Natural killer cell (primary cell): Measurements from ENCODE around the gene HCK. TPM values are rescaled to one million over a fixed set of nuclear protein-coding genes. Genes with fewer than 3 reads are reported as not detected.
A peak's percentile ranks its signal among the peaks of the same experiment; 100 is the strongest.

Source experiments
- ATAC-seq, 3 donors: fragments of 150-1000 bp in 2 of 3; fragments of 200-7000 bp in 1 of 3; cut with Tn5 transposase; 1 replicate in 1 of 3; 2 replicates in 2 of 3; pipeline ENCODE4 v1.10.0; 2021; ENCODE audit warnings: mild to moderate bottlenecking in 2 of 3, moderate library complexity in 2 of 3
- DNase-seq, 2 donors: peaks; one replicate each; pipeline versions ENCODE4 v3.0.0 to v3.0.0-alpha.2; 2013 to 2021; ENCODE audit warnings: mixed read lengths in 1 of 2
- H3K27ac ChIP-seq: one replicate; pipeline ENCODE4 v1.5.1; 2013; ENCODE audit warnings: mild to moderate bottlenecking, low read length
- H3K27me3 ChIP-seq: one replicate; pipeline ENCODE4 v1.6.1; 2013; ENCODE audit warnings: low read length; ENCODE audit not compliant: control insufficient read depth, insufficient read depth
- H3K36me3 ChIP-seq: one replicate; pipeline ENCODE4 v1.6.1; 2013; ENCODE audit warnings: low read length; ENCODE audit not compliant: control insufficient read depth, insufficient read depth
- H3K4me1 ChIP-seq: one replicate; pipeline ENCODE4 v1.6.1; 2013; ENCODE audit warnings: low read length; ENCODE audit not compliant: control insufficient read depth, insufficient read depth
- H3K4me3 ChIP-seq: one replicate; pipeline ENCODE4 v1.5.1; 2013; ENCODE audit warnings: low read length
- H3K9me3 ChIP-seq: one replicate; pipeline ENCODE4 v1.6.1; 2013; ENCODE audit warnings: low read length; ENCODE audit not compliant: control insufficient read depth, insufficient read depth
- H3K27ac Mint-ChIP-seq, 2 donors: one replicate each; pipeline ENCODE4 v1.8.0; 2022; ENCODE audit warnings: mild to moderate bottlenecking in 2 of 2, mixed read lengths in 2 of 2, moderate library complexity in 1 of 2
- H3K27me3 Mint-ChIP-seq, 2 donors: one replicate each; pipeline ENCODE4 v1.8.0; 2022; ENCODE audit warnings: low read depth in 2 of 2, mixed read lengths in 2 of 2
- H3K36me3 Mint-ChIP-seq: one replicate; pipeline ENCODE4 v1.8.0; 2022; ENCODE audit warnings: mixed read lengths
- H3K4me1 Mint-ChIP-seq, 2 donors: one replicate each; pipeline ENCODE4 v1.8.0; 2022; ENCODE audit warnings: mixed read lengths in 2 of 2
- H3K4me3 Mint-ChIP-seq: one replicate; pipeline ENCODE4 v1.8.0; 2022; ENCODE audit warnings: mild to moderate bottlenecking, moderate library complexity, mixed read lengths
- H3K9me3 Mint-ChIP-seq, 2 donors: one replicate each; pipeline ENCODE4 v1.8.0; 2022; ENCODE audit warnings: mixed read lengths in 2 of 2
- CTCF ChIP-seq: fragments of 200-600 bp; IDR thresholded peaks from one replicate; pipeline ENCODE4 v1.8.0; 2022; ENCODE audit warnings: antibody characterized with exemption
- WGBS: methylation state at CpG from one replicate; pipeline ENCODE4 v1.1.7; 2013; ENCODE audit warnings: missing lambda C conversion rate; ENCODE audit not compliant: insufficient coverage; 5-methylcytosine and 5-hydroxymethylcytosine counted together
- intact Hi-C: fragments of 100-400 bp; cut with micrococcal nuclease; formaldehyde crosslinking; loops from one replicate; pipeline ENCODE4 v1.14.2; 2022
- total RNA-seq, 4 donors: library from RNA; stranded (reverse); fragments of 120-200 nt in 1 of 4; gene quantifications; one replicate each; pipeline versions ENCODE4 v1.2.3 to v1.2.4, GENCODE V29; 2013 to 2022

HCK gene
- total RNA-seq, 3 donors from 2014 or later (not counting 1 experiment from before 2014, with no cell fraction given), result 6.3 to 31.6 (median 12.4) TPM

GRCh38 chr20:32142991-32143390 is 90.9 kb downstream of the HCK start:
- Histone ChIP-seq H3K36me3 (peaks cover 80% of the 10 kb centered on the region), H3K27ac (no peak overlapping the region), H3K9me3 (no peaks in the 10 kb centered on the region), H3K4me1 (no peaks in the 10 kb centered on the region), H3K4me3 (no peak overlapping the region), H3K27me3 (no peaks in the 10 kb centered on the region)
- Mint-ChIP-seq H3K27me3 (no peaks in the 10 kb centered on the region), H3K4me1 (peaks cover 4 to 6% of the 10 kb centered on the region in 2 donors), H3K4me3 (no peak overlapping the region), H3K9me3 (no peaks in the 10 kb centered on the region), H3K36me3 (peaks cover 21% of the 10 kb centered on the region), H3K27ac (no peak overlapping the region)
- WGBS, result 99% methylated on average over 14 of the region's 15 CpGs
- DNase-seq, result no peak
- TF ChIP-seq CTCF, result no peak
- intact Hi-C loops, result no loop called here
- no peak for ATAC-seq

- Mint-ChIP-seq H3K4me3 (no peak overlapping the region), H3K27me3 (no peaks in the 10 kb centered on the region), H3K27ac (peak overlapping the region in 1 of 2 donors; percentile 18), H3K36me3 (peaks cover 12% of the 10 kb centered on the region), H3K4me1 (no peaks in the 10 kb centered on the region), H3K9me3 (no peaks in the 10 kb centered on the region)
- DNase-seq, result no peak
- no peak for TF ChIP-seq CTCF
- intact Hi-C loops, result no loop called here
- no peaks in the 10 kb centered on the region for H3K4me1 ChIP-seq
- ATAC-seq, result no peak
- peaks cover 74% of the 10 kb centered on the region for H3K36me3 ChIP-seq
- no peaks in the 10 kb centered on the region for H3K27me3 ChIP-seq
- WGBS, result 91% methylated on average over 8 of the region's 8 CpGs
- no peak overlapping the region for H3K27ac ChIP-seq
- no peak overlapping the region for H3K4me3 ChIP-seq
- H3K9me3 ChIP-seq, result no peaks in the 10 kb centered on the region
Observed at GRCh38 chr20:32144898-32145662, 93.0 kb downstream of the HCK start.

GRCh38 chr20:32149566-32150170 is 97.6 kb downstream of the HCK start:
- H3K36me3 Mint-ChIP-seq, result peaks cover 10% of the 10 kb centered on the region

More at GRCh38 chr20:32149566-32150170, 97.6 kb downstream of the HCK start:
- 92% methylated on average over 8 of the region's 8 CpGs for WGBS
- H3K27ac ChIP-seq, result no peak overlapping the region
- H3K4me3 ChIP-seq, result no peak overlapping the region
- H3K4me3 Mint-ChIP-seq, result no peak overlapping the region
- H3K9me3 ChIP-seq, result no peaks in the 10 kb centered on the region
- no peaks in the 10 kb centered on the region for H3K27me3 Mint-ChIP-seq
- H3K27ac Mint-ChIP-seq, result no peak overlapping the region
- ATAC-seq, result no peak
- H3K27me3 ChIP-seq, result no peaks in the 10 kb centered on the region
- H3K4me1 ChIP-seq, result no peaks in the 10 kb centered on the region
- H3K36me3 ChIP-seq, result peaks cover 63% of the 10 kb centered on the region
- no peaks in the 10 kb centered on the region for H3K9me3 Mint-ChIP-seq
- peaks cover 0 to 2% of the 10 kb centered on the region in 2 donors for H3K4me1 Mint-ChIP-seq
- no peak for TF ChIP-seq CTCF
- intact Hi-C loops, result no loop called here
- DNase-seq, result no peak
